Stimulated activated naive B cell treated with anti-CD40 and anti-IgM and Interleukin-4, amounts not matched to agents 10 μg/mL and 1 μg/mL and 100 μg/mL, for 72 hours (primary cell): ENCODE measurements around the gene SUPT7L.
"Not testable (repeated sequence)": the region's sequence is repeated elsewhere in the genome, so short reads cannot be mapped to it uniquely, and the experiment has no call there.

ENCODE experiments used
- ATAC-seq, 2 donors: fragments of 150-1000 bp; cut with Tn5 transposase; replicated peaks; 2 replicates each; pipeline ENCODE4 v1.10.0; 2021; ENCODE audit warnings: moderate library complexity in 1 of 2
- DNase-seq: peaks from one replicate; pipeline ENCODE4 v3.0.0; 2021
- H3K27ac Mint-ChIP-seq: one replicate; pipeline ENCODE4 v1.8.0; 2022; ENCODE audit warnings: mild to moderate bottlenecking, mixed read lengths
- H3K27me3 Mint-ChIP-seq, 2 donors: one replicate each; pipeline ENCODE4 v1.8.0; 2022; ENCODE audit warnings: mixed read lengths in 2 of 2
- H3K36me3 Mint-ChIP-seq, 2 donors: one replicate each; pipeline ENCODE4 v1.8.0; 2022; ENCODE audit warnings: mixed read lengths in 2 of 2, mild to moderate bottlenecking in 1 of 2
- H3K4me1 Mint-ChIP-seq, 2 donors: one replicate each; pipeline ENCODE4 v1.8.0; 2022; ENCODE audit warnings: mixed read lengths in 2 of 2, mild to moderate bottlenecking in 1 of 2
- H3K4me3 Mint-ChIP-seq, 2 donors: one replicate each; pipeline ENCODE4 v1.8.0; 2022; ENCODE audit warnings: mild to moderate bottlenecking in 2 of 2, mixed read lengths in 2 of 2, moderate library complexity in 1 of 2
- H3K9me3 Mint-ChIP-seq, 2 donors: one replicate each; pipeline ENCODE4 v1.8.0; 2022; ENCODE audit warnings: mixed read lengths in 2 of 2, mild to moderate bottlenecking in 1 of 2

Gene SUPT7L

GRCh38 chr2:27638709-27639108 lies 24.7 kb downstream of the SUPT7L start:
- no peaks in the 10 kb centered on the region for H3K27me3 Mint-ChIP-seq
- no peak for DNase-seq
- H3K9me3 Mint-ChIP-seq, result no peaks in the 10 kb centered on the region
- H3K4me1 Mint-ChIP-seq, result peaks cover 5% of the 10 kb centered on the region in 2 donors
- peaks cover 39 to 46% of the 10 kb centered on the region in 2 donors for H3K36me3 Mint-ChIP-seq
- H3K4me3 Mint-ChIP-seq, result no peak overlapping the region
- peak overlapping the region; percentile 15 for H3K27ac Mint-ChIP-seq
- no peak for ATAC-seq

DNA sequence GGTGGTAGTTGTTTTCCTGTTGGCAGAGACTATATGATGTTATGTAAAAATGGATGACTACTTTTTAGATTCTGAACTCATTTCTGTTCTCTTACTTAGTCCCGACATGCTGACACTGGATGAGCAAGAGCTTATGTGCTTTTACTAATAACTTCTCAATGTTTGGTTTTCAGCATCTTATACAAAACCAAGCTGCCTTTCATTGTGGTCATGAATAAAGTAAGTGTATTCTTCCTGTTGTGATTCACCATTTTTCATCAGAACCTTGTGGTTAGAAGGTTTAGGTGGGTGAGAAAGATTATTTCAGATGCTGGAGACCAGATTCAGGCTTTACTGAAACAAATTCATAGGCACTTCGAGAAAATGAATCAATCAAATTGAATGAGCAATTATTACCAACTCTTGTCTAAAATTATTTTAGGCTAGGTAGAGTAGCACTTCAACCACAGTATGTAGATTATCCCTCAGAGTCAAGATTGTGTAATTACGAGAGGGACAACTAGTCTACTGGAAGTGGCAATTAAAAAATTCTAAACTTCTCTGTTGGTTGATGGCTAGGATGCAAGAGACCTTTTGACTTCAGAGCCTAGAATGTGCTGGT lies 25.3 kb downstream of the SUPT7L start:
- ATAC-seq (peak in 1 of 2 donors; percentile 52), DNase-seq (no peak)
- Mint-ChIP-seq H3K9me3 (no peaks in the 10 kb centered on the region), H3K36me3 (peaks cover 39 to 49% of the 10 kb centered on the region in 2 donors), H3K4me1 (peaks cover 5% of the 10 kb centered on the region in 2 donors), H3K27me3 (no peaks in the 10 kb centered on the region), H3K4me3 (no peak overlapping the region), H3K27ac (peak overlapping the region; percentile 16)

GRCh38 chr2:27636766-27637165 lies 26.6 kb downstream of the SUPT7L start:
- Mint-ChIP-seq H3K9me3 (no peaks in the 10 kb centered on the region), H3K4me1 (peaks cover 5 to 8% of the 10 kb centered on the region in 2 donors), H3K36me3 (peaks cover 44 to 56% of the 10 kb centered on the region in 2 donors), H3K4me3 (no peak overlapping the region), H3K27ac (no peak overlapping the region), H3K27me3 (no peaks in the 10 kb centered on the region)
- DNase-seq, result no peak
- no peak for ATAC-seq

GRCh38 chr2:27634291-27634690 lies 29.1 kb downstream of the SUPT7L start:
- Mint-ChIP-seq H3K4me3 (no peak overlapping the region), H3K27ac (no peak overlapping the region), H3K36me3 (peaks cover 40 to 58% of the 10 kb centered on the region in 2 donors), H3K4me1 (peaks cover 5 to 10% of the 10 kb centered on the region in 2 donors), H3K27me3 (no peaks in the 10 kb centered on the region), H3K9me3 (no peaks in the 10 kb centered on the region)
- no peak for DNase-seq
- no peak for ATAC-seq

DNA sequence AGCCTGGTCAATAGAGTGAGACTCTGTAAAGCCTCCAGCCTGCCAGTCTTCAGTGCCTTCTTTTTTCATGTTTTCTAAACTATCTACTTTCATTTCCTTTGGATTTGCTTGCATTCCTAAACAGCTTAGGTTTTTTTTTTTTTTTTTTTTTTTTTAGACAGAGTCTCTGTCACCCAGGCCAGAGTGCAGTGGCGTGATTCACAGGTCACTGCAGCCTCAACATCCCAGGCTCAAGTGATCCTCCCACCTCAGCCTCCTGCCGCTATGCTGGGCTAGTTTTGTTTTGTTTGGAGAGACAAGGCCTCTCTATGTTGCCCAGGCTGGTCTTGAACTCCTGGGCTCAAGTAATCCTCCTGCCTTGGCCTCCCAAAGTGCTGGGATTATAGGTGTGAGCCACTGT lies 33.2 kb downstream of the SUPT7L start:
- H3K27ac Mint-ChIP-seq, H3K4me3 Mint-ChIP-seq, H3K27me3 Mint-ChIP-seq, ATAC-seq, DNase-seq, H3K9me3 Mint-ChIP-seq: not testable (repeated sequence)
- Mint-ChIP-seq H3K4me1 (peaks cover 9 to 15% of the 10 kb centered on the region in 2 donors), H3K36me3 (peaks cover 17 to 42% of the 10 kb centered on the region in 2 donors)

GRCh38 chr2:27628767-27629709 lies 34.4 kb downstream of the SUPT7L start, which contains the start of the genes CCDC121 and GPN1:
Gene CCDC121 (minus strand): TSS chr2:27629012. CDS start chr2:27627799, 1,213 bp downstream.
Gene GPN1 (plus strand): TSS chr2:27629050. CDS start chr2:27629059, 9 bp downstream.
- peaks cover 16 to 39% of the 10 kb centered on the region in 2 donors for H3K36me3 Mint-ChIP-seq
- ATAC-seq (peak; percentile 100), DNase-seq (peak; percentile 91)
- peaks cover 9 to 15% of the 10 kb centered on the region in 2 donors for H3K4me1 Mint-ChIP-seq
- no peaks in the 10 kb centered on the region for H3K9me3 Mint-ChIP-seq
- no peaks in the 10 kb centered on the region for H3K27me3 Mint-ChIP-seq
- peak within 1 kb of the TSS; percentile 53 for H3K27ac Mint-ChIP-seq
- no peak within 1 kb of the TSS for H3K4me3 Mint-ChIP-seq

DNA sequence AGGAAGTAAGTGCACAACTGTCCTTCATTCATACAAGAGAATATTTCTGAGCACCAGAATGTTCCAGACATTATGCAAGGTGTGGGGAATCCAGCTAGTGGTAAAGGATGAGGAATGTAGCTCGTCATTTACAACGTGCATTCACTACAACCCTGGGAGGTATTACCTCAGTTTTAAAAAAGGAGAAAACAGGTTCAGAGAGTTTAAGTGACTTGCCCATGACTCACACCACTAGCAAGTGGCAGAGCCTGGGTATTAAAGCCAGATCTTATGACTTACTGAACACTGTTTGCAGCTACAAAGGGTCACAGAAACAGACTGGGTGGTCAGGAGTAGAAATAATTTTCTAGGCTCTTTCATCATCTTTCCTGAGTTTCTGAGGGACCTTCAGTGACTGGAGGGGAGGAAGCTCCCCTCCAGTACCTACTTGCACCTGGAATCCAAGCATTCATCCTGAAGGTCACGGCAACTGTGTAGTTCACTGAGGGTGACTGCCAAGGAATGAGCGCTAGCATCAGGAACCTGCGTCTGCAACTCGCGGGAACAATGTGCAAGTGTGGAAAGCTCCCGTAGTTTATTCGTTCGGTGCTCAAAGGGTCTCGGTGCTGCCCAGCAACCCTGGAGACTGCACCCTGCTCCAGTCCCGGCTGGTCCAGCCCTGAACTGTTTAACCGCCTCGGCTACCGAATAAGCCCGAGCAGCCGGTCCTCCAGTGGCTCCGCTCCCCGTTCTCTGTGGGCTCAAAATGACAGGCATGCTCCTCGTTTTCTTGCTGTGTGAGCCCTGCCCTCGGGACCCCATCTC lies 35.2 kb downstream of the SUPT7L start:
- Mint-ChIP-seq H3K4me3 (no peak overlapping the region), H3K4me1 (peaks cover 9 to 15% of the 10 kb centered on the region in 2 donors), H3K9me3 (no peaks in the 10 kb centered on the region), H3K36me3 (peaks cover 18 to 37% of the 10 kb centered on the region in 2 donors), H3K27ac (peak overlapping the region; percentile 53), H3K27me3 (no peaks in the 10 kb centered on the region)
- DNase-seq (no peak), ATAC-seq (peak; percentile 47 to 49)

- H3K4me1 Mint-ChIP-seq, result peaks cover 9 to 12% of the 10 kb centered on the region in 2 donors
- DNase-seq, H3K27ac Mint-ChIP-seq, ATAC-seq, H3K9me3 Mint-ChIP-seq, H3K27me3 Mint-ChIP-seq, H3K4me3 Mint-ChIP-seq: not testable (repeated sequence)
- H3K36me3 Mint-ChIP-seq, result peaks cover 22 to 41% of the 10 kb centered on the region in 2 donors
Observed at GRCh38 chr2:27626921-27627320, 36.5 kb downstream of the SUPT7L start.

DNA sequence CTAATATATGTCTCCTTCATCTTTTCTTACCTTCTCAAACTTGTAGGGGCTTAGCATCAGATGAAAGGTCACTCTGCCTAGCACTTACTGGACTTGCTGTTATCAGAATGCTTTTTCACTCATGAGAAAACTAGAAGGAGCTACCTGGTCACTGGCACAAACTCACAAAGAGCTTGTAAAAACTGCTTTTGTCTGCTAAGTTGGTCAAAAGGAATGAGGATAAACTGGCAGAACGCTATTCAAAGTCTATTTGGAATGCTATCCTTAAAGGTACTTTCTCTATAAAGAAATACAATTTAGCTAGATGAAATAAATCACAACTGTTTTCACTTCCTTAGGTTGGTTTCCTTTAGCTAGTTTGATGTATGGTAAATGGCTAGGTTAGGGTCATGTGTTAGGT lies 37.1 kb downstream of the SUPT7L start:
- ATAC-seq, H3K9me3 Mint-ChIP-seq, H3K27me3 Mint-ChIP-seq, H3K27ac Mint-ChIP-seq, H3K4me3 Mint-ChIP-seq, DNase-seq: not testable (repeated sequence)
- Mint-ChIP-seq H3K36me3 (peaks cover 25 to 43% of the 10 kb centered on the region in 2 donors), H3K4me1 (peaks cover 9 to 12% of the 10 kb centered on the region in 2 donors)

DNA sequence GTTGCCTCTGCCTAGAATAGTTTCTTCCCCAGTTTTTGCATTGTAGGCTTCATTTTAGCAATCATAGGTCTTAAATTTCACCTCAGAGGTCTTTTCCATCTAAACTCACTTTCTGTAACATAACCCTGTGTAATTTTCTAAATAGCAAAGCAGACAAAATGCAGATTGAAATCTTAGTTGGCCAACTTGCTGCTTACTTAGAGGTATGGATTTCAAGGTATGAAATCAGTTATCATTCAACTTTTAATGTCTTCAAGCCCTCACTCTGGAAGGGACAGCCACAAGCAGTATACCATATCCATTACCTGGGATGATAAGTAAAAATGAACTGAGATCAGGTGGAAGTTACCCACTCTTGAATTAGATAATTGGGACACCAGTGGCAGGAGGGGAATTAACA lies 38.5 kb downstream of the SUPT7L start:
- DNase-seq (no peak), ATAC-seq (no peak)
- Mint-ChIP-seq H3K27ac (no peak overlapping the region), H3K27me3 (no peaks in the 10 kb centered on the region), H3K36me3 (peaks cover 32 to 44% of the 10 kb centered on the region in 2 donors), H3K4me1 (peaks cover 9 to 10% of the 10 kb centered on the region in 2 donors), H3K4me3 (no peak overlapping the region), H3K9me3 (no peaks in the 10 kb centered on the region)

- H3K9me3 Mint-ChIP-seq, result no peaks in the 10 kb centered on the region
- no peaks in the 10 kb centered on the region for H3K27me3 Mint-ChIP-seq
- peaks cover 9% of the 10 kb centered on the region in 2 donors for H3K4me1 Mint-ChIP-seq
- ATAC-seq, result no peak
- no peak overlapping the region for H3K4me3 Mint-ChIP-seq
- DNase-seq, result no peak
- H3K36me3 Mint-ChIP-seq, result peaks cover 35 to 50% of the 10 kb centered on the region in 2 donors
- H3K27ac Mint-ChIP-seq, result no peak overlapping the region
Observed at GRCh38 chr2:27622921-27623384, 40.5 kb downstream of the SUPT7L start.

- ATAC-seq, result no peak
- Mint-ChIP-seq H3K9me3 (no peaks in the 10 kb centered on the region), H3K4me1 (no peaks in the 10 kb centered on the region), H3K27ac (no peak overlapping the region), H3K36me3 (peaks cover 40 to 55% of the 10 kb centered on the region in 2 donors), H3K4me3 (no peak overlapping the region), H3K27me3 (no peaks in the 10 kb centered on the region)
- DNase-seq, result no peak
Observed at GRCh38 chr2:27621524-27621923, 41.9 kb downstream of the SUPT7L start.

DNA sequence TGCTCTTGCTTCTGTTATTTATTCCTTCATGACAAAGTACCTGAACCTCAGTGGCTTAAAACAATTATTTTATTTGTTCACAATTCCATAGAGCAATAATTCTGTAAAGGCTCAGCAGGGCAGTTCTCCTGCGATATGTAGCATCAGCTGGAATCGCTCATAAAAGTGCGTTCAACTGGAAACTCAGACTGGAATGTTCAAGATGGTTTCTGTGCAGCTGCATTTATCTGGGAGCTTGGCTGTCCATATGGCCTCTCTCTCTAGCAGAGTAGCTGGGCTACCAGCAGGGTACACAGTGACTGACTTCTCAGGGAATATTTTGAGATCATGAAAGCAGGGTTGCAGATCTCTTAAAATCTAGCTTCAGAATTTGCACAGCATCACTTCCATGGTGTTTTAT lies 48.1 kb downstream of the SUPT7L start:
- ATAC-seq (no peak), DNase-seq (no peak)
- no peaks in the 10 kb centered on the region for H3K9me3 Mint-ChIP-seq
- no peak overlapping the region for H3K4me3 Mint-ChIP-seq
- H3K27ac Mint-ChIP-seq, result no peak overlapping the region
- H3K27me3 Mint-ChIP-seq, result no peaks in the 10 kb centered on the region
- H3K4me1 Mint-ChIP-seq, result peaks cover 0 to 2% of the 10 kb centered on the region in 2 donors
- peaks cover 27 to 52% of the 10 kb centered on the region in 2 donors for H3K36me3 Mint-ChIP-seq

DNA sequence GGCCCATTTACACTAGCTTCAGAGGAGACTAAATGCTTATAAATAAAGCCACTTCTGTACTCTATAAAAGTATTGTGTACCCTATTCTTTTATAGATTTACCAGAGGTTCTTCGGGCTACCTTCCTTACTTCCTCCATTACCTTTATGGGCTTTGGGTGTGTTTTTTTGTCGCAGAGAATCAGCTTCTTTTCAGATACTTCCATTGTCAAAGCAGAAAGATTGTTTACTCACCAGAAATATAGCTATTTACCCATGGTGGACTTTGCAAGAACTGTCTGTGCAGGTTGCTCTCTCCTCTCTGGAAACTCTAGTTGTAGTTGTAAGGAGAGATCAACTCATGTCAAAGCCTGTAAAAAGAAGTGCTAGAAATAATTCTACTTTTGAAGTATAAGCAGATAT lies 49.4 kb downstream of the SUPT7L start:
- Mint-ChIP-seq H3K9me3 (no peaks in the 10 kb centered on the region), H3K27ac (no peak overlapping the region), H3K4me3 (no peak overlapping the region), H3K27me3 (no peaks in the 10 kb centered on the region), H3K4me1 (peaks cover 0 to 2% of the 10 kb centered on the region in 2 donors), H3K36me3 (peaks cover 22 to 46% of the 10 kb centered on the region in 2 donors)
- DNase-seq, result no peak
- ATAC-seq, result no peak
